HG02588 (cell line): ENCODE measurements around the gene ZBTB11.
"Not testable (repeated sequence)": the region's sequence is repeated elsewhere in the genome, so short reads cannot be mapped to it uniquely, and the experiment has no call there.

ENCODE experiments used
- ATAC-seq: cut with Tn5 transposase; IDR thresholded peaks from one replicate; pipeline ENCODE4 v1.9.1; 2021; ENCODE audit warnings: mild to moderate bottlenecking, moderate library complexity; ENCODE audit not compliant: unreplicated experiment

Gene ZBTB11, protein sequence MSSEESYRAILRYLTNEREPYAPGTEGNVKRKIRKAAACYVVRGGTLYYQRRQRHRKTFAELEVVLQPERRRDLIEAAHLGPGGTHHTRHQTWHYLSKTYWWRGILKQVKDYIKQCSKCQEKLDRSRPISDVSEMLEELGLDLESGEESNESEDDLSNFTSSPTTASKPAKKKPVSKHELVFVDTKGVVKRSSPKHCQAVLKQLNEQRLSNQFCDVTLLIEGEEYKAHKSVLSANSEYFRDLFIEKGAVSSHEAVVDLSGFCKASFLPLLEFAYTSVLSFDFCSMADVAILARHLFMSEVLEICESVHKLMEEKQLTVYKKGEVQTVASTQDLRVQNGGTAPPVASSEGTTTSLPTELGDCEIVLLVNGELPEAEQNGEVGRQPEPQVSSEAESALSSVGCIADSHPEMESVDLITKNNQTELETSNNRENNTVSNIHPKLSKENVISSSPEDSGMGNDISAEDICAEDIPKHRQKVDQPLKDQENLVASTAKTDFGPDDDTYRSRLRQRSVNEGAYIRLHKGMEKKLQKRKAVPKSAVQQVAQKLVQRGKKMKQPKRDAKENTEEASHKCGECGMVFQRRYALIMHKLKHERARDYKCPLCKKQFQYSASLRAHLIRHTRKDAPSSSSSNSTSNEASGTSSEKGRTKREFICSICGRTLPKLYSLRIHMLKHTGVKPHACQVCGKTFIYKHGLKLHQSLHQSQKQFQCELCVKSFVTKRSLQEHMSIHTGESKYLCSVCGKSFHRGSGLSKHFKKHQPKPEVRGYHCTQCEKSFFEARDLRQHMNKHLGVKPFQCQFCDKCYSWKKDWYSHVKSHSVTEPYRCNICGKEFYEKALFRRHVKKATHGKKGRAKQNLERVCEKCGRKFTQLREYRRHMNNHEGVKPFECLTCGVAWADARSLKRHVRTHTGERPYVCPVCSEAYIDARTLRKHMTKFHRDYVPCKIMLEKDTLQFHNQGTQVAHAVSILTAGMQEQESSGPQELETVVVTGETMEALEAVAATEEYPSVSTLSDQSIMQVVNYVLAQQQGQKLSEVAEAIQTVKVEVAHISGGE

DNA sequence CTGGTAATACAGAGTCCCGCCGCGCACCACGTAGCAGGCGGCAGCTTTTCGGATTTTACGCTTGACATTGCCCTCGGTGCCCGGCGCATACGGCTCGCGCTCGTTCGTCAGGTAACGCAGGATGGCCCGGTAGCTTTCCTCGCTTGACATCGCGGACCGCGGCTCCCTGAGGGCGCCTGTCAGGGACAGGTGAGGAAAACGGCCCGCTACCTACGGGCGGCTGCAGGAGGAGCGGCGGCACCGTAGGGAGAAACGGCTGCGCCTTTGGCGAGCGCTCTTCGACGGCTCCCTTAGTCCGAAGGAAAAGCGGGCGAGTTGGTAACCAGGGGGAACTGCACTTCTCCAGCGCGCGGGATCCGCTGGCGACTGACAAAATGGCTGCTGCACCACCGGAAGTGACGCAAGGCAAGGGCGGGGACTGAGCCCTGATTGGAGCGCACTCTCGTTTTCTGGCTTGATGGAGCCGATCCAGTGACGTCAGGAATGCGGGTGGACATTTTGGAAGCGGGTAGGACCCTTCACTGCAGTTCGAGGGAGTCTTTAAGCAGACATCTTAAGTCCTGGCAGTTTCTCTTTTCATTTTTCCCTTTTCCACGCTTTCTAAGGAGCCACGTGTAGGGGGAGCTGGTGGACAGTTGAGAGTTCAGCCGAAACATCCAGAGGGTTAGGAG lies at the start of gene ZBTB11:
Gene ZBTB11 (minus strand): TSS at position 368 of the 671 bp plus-strand sequence. CDS start 218 bp downstream, at position 150.
- ATAC-seq: peak; percentile 70

DNA sequence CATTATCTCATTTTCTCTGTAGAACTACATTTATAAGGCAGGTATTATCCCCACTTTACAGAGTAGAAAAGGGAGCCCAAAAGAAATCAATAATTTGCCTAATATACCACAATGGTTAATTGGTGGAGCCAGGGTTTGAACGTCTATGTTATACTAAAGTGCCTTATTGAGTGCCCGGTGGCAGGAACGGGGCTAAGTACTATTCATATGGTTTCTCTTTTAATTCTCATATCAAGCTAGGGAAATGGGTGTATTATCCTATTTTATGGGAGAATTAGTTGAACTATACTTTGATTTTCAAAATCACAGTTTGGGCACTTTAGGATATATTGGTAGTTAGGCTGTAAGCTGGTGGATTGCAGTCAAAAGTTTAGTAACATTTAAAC lies 49.0 kb upstream of the ZBTB11 start:
- no peak for ATAC-seq

DNA sequence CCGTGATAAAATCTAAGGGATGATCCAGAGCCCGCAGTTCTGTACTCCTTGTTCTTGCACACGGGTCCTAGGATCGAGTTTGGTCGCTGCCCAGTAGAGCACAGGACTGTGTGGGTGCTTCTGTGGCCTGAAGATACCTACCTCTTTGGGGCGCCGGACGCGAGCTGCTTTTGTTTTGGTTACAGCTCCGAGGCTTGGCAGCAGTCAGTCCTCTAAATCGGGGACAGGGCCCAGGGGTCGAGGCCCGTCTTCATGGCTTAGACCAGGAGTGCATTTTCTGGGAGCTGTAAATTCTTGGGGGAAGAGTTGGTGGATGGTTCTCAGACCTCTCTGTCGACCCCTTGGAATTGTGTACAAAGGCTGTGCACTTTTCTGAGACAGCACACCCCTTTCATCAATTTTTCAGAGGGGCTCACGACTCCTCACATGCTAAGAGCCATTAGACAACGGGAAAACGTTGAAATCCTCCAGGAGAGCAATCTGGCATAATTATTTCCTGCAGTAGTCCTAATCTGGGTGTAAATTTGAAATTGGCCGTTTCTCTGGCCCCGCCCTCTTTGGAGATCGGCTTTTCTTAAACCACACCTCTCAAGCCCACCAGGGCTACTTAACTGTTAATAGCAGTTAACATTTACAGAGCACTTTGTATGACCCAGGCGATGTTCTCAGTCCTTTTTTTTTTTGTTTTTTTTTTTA lies 48.4 kb upstream of the ZBTB11 start:
- ATAC-seq: peak; percentile 17

DNA sequence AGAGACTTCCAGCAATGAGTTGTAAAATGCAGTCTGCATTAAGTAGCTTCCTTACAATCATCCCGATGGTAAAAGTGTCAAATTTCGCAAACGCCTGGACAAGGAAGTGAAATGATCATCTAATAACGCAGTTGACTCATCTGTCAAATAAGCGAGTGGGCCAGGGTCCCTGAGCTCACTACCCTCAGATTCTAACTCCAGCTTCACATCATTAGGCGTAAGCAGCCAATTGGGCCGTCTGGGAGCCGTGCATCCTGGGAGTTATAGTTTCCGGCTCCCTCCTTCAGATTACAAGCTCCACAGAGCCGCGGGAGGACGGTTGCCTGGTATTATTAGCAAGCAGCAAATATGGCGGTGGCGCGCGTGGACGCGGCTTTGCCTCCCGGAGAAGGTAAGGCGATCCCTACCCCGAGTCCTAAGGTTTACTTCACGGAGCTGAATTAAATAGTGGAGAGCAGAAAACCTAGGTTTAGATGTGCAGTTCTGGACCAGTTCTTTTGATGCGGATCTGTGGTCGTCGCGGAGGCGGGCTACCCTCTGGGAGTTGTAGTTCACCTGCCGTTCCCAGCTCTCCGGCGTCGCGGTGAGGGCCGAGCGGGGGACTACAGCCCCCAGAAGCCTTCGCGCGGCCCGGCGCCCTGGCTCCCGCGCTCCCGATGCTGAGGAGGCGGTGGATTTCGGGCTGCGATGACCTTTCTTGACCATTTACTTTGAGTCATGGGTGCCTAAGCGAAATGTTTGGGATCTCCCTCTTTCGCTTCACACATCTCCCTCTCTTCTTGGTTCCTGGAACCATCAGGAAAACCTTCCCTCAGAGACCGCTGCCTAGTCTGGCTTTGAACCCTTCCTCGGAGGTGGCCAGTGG lies 47.6 kb upstream of the ZBTB11 start, which contains the start of gene CEP97:
Gene CEP97 (plus strand): TSS at position 286 of the 865 bp plus-strand sequence. CDS start 63 bp downstream, at position 349.
- ATAC-seq: peak; percentile 93

DNA sequence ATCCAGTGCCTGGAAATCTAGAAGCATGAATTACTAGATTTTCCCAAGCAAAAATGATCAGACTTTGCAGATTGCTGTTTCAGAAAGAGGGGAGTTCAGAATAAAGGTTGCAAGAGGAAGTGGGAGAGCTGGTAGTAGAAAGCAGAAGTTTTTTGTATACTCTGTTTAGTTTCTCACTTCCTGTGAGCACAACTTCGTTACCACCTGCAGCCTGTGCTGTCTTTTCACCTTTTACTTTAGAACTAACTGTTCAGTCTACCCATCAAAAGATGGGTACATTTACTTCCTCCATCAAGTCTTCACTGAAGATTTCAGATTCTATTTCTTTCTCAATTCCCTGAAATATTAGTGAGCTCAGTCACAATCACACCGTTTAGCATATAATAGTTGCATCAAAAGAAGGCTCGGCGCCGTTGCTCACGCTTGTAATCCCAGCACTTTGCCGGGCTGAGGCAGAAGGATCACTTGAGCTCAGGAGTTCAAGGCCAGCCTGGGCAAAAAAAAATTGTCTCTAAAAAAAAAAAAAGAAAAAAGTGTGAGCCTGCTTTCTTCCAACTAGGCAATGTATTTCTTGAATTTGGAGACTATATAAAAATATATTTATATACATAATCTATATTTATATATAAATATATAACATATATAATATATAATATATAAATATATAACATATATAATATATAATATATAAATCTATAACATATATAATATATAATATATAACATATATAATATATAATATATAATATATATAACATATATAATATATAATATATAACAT lies 45.7 kb upstream of the ZBTB11 start:
- ATAC-seq: peak; percentile 44

- no peak for ATAC-seq
These were observed 44.2 kb upstream of the ZBTB11 start for GRCh38 chr3:101720851-101721840.

GRCh38 chr3:101719604-101720185 lies 42.8 kb upstream of the ZBTB11 start:
- no peak for ATAC-seq

GRCh38 chr3:101718455-101718854 lies 41.5 kb upstream of the ZBTB11 start:
- no peak for ATAC-seq

DNA sequence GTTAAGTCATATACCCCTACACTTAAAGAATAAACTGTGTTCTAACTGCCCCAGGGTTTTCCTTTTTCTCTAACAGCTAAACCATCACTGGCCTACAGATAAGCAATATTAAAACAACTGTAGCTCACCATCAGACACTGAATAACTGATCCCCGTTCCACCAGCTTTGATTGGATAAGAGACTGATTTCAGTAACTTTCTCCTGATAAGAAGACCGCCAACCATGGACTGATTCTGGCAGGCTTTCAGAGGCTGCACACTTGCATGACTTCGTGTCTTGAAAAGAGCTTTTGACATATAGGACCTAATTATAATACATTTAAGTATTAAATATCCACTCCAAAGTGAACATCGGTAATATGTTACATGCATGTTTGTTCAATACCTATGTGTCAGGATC lies 32.2 kb upstream of the ZBTB11 start:
- no peak for ATAC-seq

DNA sequence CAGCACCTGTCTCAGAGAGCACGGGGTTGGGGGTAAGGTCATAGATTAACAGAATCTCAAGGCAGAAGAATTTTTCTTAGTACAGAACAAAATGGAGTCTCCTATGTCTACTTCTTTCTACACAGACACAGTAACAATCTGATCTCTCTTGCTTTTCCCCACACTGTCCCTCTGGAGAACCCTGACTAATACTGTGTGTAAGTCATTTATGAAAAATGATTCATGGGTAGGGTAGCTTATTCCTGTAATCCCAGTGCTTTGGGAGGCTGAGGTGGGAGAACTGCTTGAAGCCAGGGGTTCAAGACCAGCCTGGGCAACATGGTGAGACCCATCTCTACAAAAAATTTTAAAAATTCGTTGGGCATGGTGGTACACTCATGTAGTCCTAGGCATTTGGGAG lies 27.7 kb upstream of the ZBTB11 start:
- not testable (repeated sequence) for ATAC-seq

DNA sequence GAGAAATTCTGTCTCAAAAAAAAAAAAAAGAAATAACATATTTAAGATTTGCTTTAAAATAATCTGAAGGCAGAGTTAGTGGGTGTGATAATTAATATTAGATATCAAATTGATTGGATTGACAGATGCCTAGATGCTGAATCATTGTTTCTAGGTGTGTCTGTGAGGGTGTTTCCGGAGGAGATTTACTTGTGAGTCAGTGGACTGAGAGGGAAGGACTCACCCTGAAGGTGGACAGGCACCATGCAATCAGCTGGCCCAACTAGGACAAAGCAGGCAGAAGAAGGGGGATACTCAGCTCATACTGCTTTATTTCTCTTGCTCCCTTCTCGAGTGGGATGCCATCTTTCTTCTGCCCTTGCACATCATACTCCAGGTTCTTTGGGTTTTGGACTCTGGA lies 26.2 kb upstream of the ZBTB11 start:
- ATAC-seq: no peak

GRCh38 chr3:101702726-101703125 lies 25.8 kb upstream of the ZBTB11 start:
- no peak for ATAC-seq

- ATAC-seq: no peak
These were observed 25.0 kb upstream of the ZBTB11 start for GRCh38 chr3:101701696-101702634.

GRCh38 chr3:101695779-101696372 lies 18.9 kb upstream of the ZBTB11 start:
- no peak for ATAC-seq

- not testable (repeated sequence) for ATAC-seq
These were observed 17.9 kb upstream of the ZBTB11 start for GRCh38 chr3:101694836-101695235.
